Osteoblast (primary cell): ENCODE data around the gene KIFC1. TPM values are rescaled to one million over a fixed set of nuclear protein-coding genes. Genes with fewer than 3 reads are reported as not detected.

Experiments used
- DNase-seq: peaks from one replicate; pipeline ENCODE4 v3.0.0; 2011; ENCODE audit warnings: low spot score, mixed read lengths; ENCODE audit not compliant: insufficient read length; ENCODE audit errors: missing footprints
- H2AFZ ChIP-seq: 2 replicates; pipeline ENCODE4 v1.6.0; 2011; ENCODE audit warnings: mild to moderate bottlenecking, low read length
- H3K27ac ChIP-seq: 2 replicates; pipeline ENCODE4 v1.5.1; 2011; ENCODE audit warnings: mild to moderate bottlenecking, low read depth, low read length, moderate library complexity
- H3K27me3 ChIP-seq: 2 replicates; pipeline ENCODE4 v1.6.0; 2012; ENCODE audit warnings: mild to moderate bottlenecking, control low read depth, inconsistent platforms, low read length, moderate library complexity; ENCODE audit not compliant: insufficient read depth
- H3K36me3 ChIP-seq: 2 replicates; pipeline ENCODE4 v1.5.1; 2011; ENCODE audit warnings: mild to moderate bottlenecking, low read length, control low read depth, moderate library complexity; ENCODE audit not compliant: insufficient read depth
- H3K4me1 ChIP-seq: 2 replicates; pipeline ENCODE4 v1.5.1; 2011; ENCODE audit warnings: mild to moderate bottlenecking, low read length, control low read depth, moderate library complexity; ENCODE audit not compliant: insufficient read depth
- H3K4me2 ChIP-seq: 2 replicates; pipeline ENCODE4 v1.6.0; 2011; ENCODE audit warnings: mild to moderate bottlenecking, low read length; ENCODE audit not compliant: insufficient read depth
- H3K4me3 ChIP-seq: fragments of 200-600 bp; sonication (generic); 3 replicates; pipeline ENCODE4 v1.5.1; 2012; ENCODE audit warnings: mild to moderate bottlenecking, low read length, inconsistent platforms; ENCODE audit not compliant: insufficient read depth
- H3K79me2 ChIP-seq: 2 replicates; pipeline ENCODE4 v1.6.0; 2012; ENCODE audit warnings: mild to moderate bottlenecking, low read length, control low read depth, inconsistent platforms; ENCODE audit not compliant: insufficient read depth
- H3K9me3 ChIP-seq: 2 replicates; pipeline ENCODE4 v1.5.1; 2011; ENCODE audit warnings: low read depth, low read length, control low read depth
- H4K20me1 ChIP-seq: 2 replicates; pipeline ENCODE4 v1.6.0; 2012; ENCODE audit warnings: mild to moderate bottlenecking, low read length, control low read depth; ENCODE audit not compliant: insufficient read depth
- total RNA-seq: library from RNA; depleted of rRNA; stranded (reverse); fragments of >200 nt; gene quantifications from 2 replicates; pipeline ENCODE4 v1.2.3, GENCODE V29; 2012
- TF ChIP-seq, protein P1 (sequence below): IDR thresholded peaks from 2 replicates; pipeline ENCODE4 v1.5.1; 2011; ENCODE audit warnings: mild to moderate bottlenecking, low read depth, low read length, moderate library complexity; ENCODE audit errors: extremely low read depth

The KIFC1 gene
- total RNA-seq, 1 donor, result 4.0 TPM

GRCh38 chr6:33416386-33417127, 24.9 kb downstream of the KIFC1 start:
- Histone ChIP-seq H4K20me1 (peaks cover 27% of the 10 kb centered on the region), H3K27ac (peak overlapping the region; percentile 100), H3K4me2 (peak overlapping the region; percentile 80), H2AFZ (no peak overlapping the region), H3K36me3 (peaks cover 45% of the 10 kb centered on the region), H3K9me3 (no peaks in the 10 kb centered on the region), H3K79me2 (peaks cover 87% of the 10 kb centered on the region), H3K4me1 (peaks cover 52% of the 10 kb centered on the region), H3K27me3 (no peaks in the 10 kb centered on the region), H3K4me3 (peak overlapping the region; percentile 99)
- TF ChIP-seq, protein P1, sequence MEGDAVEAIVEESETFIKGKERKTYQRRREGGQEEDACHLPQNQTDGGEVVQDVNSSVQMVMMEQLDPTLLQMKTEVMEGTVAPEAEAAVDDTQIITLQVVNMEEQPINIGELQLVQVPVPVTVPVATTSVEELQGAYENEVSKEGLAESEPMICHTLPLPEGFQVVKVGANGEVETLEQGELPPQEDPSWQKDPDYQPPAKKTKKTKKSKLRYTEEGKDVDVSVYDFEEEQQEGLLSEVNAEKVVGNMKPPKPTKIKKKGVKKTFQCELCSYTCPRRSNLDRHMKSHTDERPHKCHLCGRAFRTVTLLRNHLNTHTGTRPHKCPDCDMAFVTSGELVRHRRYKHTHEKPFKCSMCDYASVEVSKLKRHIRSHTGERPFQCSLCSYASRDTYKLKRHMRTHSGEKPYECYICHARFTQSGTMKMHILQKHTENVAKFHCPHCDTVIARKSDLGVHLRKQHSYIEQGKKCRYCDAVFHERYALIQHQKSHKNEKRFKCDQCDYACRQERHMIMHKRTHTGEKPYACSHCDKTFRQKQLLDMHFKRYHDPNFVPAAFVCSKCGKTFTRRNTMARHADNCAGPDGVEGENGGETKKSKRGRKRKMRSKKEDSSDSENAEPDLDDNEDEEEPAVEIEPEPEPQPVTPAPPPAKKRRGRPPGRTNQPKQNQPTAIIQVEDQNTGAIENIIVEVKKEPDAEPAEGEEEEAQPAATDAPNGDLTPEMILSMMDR, result no peak
- DNase-seq, result peak; percentile 85

GRCh38 chr6:33417128-33417902, 25.7 kb downstream of the KIFC1 start:
- peak overlapping the region; percentile 68 for H2AFZ ChIP-seq

DNA sequence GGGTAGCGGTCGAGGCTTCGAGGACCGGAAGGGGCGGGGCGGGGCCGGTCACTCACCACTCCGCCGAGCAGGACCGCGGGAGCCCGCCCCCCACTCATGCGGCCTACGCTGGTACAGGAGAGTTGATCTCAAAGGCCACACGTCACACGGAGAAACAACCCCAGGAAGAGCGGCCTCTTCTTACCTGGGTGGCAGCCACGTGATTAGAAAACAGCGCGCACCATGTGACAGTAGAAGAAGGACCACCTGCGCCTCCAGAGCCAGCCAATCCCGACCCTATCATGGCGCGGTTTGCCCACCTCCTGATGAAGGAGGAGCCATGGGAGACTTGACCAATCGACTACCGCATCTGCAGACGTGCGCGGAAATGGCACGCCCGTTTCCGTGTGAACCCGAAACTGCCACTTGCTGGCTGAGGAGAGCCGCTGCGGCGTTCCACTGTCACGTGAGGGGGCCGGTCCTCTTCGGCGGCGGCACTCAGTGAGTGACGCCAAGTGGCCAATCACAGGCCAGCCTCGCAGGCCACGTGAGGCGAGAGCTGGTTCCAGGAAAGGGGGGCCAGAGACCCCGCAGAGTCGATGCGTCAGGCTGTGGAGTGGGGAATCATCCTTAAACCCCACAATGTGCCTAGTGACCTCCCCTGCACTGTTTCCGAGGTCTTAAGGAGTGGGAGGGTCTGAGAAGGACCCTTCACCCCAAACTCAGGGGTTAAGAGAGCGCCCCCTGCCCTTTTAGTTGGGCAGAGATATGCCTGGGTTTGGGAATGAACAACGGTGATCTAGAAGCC, 26.5 kb downstream of the KIFC1 start, which contains the start of gene CUTA:
TSS of gene CUTA (minus strand) at position 205 of the 787 bp plus-strand sequence. CDS start at position 98, 107 bp downstream.
- H3K36me3 ChIP-seq, result peaks cover 34% of the 10 kb centered on the region
- no peaks in the 10 kb centered on the region for H3K27me3 ChIP-seq
- peak within 1 kb of the TSS; percentile 89 for H2AFZ ChIP-seq
- H3K4me1 ChIP-seq, result peaks cover 48% of the 10 kb centered on the region
- TF ChIP-seq, protein P1, result peak; percentile 10
- DNase-seq, result peak; percentile 99
- peaks cover 22% of the 10 kb centered on the region for H4K20me1 ChIP-seq
- peak within 1 kb of the TSS; percentile 80 for H3K4me2 ChIP-seq
- peak within 1 kb of the TSS; percentile 100 for H3K27ac ChIP-seq
- H3K79me2 ChIP-seq, result peaks cover 85% of the 10 kb centered on the region
- no peaks in the 10 kb centered on the region for H3K9me3 ChIP-seq
- peak within 1 kb of the TSS; percentile 99 for H3K4me3 ChIP-seq

More at GRCh38 chr6:33417128-33417902, 25.7 kb downstream of the KIFC1 start:
- Histone ChIP-seq H3K36me3 (peaks cover 41% of the 10 kb centered on the region), H3K27ac (peak overlapping the region; percentile 100), H4K20me1 (peaks cover 26% of the 10 kb centered on the region), H3K79me2 (peaks cover 88% of the 10 kb centered on the region), H3K27me3 (no peaks in the 10 kb centered on the region), H3K4me2 (peak overlapping the region; percentile 80), H3K4me1 (peaks cover 48% of the 10 kb centered on the region), H3K4me3 (peak overlapping the region; percentile 99), H3K9me3 (no peaks in the 10 kb centered on the region)
- DNase-seq, result peak; percentile 96
- TF ChIP-seq, protein P1, result no peak
